Stimulated activated CD4-positive, alpha-beta T cell treated with anti-CD3 and anti-CD28 coated beads, Interleukin-12 subunit alpha, Interleukin-12 subunit beta, amount 100 ng/mL, for 24 hours (primary cell): Measurements from ENCODE around the gene PHLPP1.

ENCODE experiments used
- DNase-seq, 2 experiments: peaks; one replicate each; pipeline ENCODE4 v3.0.0-alpha.2; 2020; ENCODE audit warnings: low read depth in 2 of 2

PHLPP1 gene

GRCh38 chr18:62850619-62851306, 135.4 kb downstream of the PHLPP1 start:
- DNase-seq = no peak

DNA sequence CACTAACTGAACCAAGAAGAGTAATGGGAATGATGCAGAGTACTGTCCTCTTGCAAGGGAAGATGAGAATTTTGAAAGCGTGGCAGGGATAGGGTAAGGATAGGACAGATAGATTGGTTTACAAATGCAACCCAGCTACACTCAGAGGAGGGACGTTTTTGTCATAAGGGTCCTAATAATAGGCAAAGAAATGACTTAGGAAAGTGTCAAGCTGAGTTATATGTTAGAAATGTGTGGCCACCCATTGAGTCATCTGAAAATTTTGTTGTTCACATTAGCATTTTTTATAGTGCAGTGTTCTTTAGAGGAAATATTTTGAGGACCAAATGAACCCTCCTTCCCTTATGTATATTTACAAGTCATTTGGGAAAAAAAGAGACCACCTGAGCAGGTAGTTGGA, 137.5 kb downstream of the PHLPP1 start:
- DNase-seq = no peak

DNA sequence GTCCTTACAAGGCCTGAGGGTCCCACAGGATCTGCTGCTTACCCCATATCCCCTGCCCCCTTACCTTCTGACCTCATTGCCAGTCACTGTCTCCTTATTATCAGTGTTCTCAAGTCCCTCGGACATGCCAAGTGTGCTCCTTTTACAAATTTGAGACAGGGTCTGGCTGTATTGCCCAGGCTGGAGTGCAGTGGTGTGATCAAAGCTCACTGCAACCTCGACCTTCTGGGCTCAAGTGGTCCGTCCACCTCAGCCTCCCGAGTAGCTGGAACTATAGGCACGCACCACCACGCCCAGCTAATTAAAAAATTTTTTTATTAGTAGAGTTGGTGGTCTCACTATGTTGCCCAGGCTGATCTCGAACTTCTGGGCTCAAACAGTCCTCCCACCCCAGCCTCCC, 141.0 kb downstream of the PHLPP1 start:
- DNase-seq = no peak

- no peak for DNase-seq
These were observed 142.1 kb downstream of the PHLPP1 start for GRCh38 chr18:62857263-62857976.

GRCh38 chr18:62860062-62860461, 144.7 kb downstream of the PHLPP1 start:
- no peak for DNase-seq

- DNase-seq = no peak
These were observed 147.1 kb downstream of the PHLPP1 start for GRCh38 chr18:62862466-62862865.

GRCh38 chr18:62863579-62864001, 148.2 kb downstream of the PHLPP1 start:
- no peak for DNase-seq

DNA sequence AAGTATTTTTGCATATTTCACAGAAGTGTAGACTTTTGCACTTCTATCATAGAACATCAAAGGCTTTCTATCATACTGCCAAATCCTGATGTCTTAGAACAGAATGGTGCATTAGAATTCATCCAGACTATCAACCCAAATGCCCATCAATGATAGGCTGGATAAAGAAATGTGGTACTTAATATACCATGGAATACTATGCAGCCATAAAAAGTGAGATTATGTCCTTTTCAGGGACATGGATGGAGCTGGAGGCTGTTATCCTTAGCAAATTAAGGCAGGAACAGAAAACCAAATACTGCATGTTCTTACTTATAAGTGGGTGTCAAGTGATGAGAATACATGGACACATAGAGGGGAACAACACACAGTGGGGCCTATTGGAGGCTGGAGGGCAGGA, 150.2 kb downstream of the PHLPP1 start:
- no peak for DNase-seq

DNA sequence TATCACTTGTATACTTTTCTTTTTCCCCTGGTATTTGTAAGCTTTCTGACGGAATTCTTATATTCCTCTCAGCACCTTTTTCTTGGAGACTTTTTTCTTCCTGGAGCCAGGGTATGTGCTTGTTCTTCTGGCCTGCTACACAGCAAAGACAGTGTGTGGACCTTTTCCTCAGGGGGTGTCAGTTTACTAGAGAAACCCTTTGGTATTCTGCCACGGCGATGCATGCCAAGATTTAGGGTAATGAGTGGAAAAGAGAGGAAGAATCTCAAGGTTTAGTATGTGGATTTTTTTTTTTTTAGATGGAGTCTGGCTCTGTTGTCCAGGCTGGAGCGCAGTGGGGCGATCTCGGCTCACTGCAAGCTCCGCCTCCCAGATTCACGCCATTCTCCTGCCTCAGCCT, 152.2 kb downstream of the PHLPP1 start:
- no peak for DNase-seq

GRCh38 chr18:62868645-62869044, 153.3 kb downstream of the PHLPP1 start:
- no peak for DNase-seq

GRCh38 chr18:62870643-62871042, 155.3 kb downstream of the PHLPP1 start:
- no peak for DNase-seq

GRCh38 chr18:62875323-62875722, 160.0 kb downstream of the PHLPP1 start:
- no peak for DNase-seq

DNA sequence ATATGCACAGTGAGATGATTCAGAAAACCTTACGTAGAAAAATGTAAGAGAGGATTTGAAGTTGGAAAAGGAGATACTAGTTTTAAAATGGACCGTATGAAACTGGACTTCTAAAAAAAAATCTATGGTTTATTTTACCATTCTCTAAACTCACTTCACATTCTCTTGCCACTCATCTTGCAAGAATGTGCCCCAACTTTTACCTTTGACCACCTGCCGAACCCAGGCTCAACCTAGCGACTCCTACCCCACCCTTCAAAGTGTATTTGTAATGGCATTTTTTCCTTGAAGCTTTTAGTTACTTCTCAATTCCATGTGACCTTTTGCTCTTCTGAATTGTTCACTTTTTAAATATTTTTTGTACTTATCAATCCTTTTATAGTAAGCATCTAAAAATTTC, 160.8 kb downstream of the PHLPP1 start:
- DNase-seq = no peak

DNA sequence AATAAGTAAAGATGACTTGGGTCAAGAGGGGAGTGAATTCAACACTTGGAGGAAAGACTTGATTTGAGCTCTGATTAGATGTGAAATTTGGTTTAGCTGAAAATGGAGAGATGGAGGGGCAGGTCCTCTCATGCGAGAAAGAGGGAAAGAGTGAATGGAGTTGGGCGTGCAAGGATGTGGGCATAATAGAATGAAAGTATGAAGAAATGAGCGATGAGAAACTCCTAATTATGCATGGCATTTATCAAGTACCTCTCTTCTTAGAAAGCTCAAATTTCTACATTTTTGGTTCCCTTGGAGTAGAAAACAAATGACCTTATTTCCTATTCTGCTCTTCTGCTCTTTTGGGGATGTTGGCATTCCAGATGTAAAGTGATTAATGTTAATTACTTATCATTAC, 161.5 kb downstream of the PHLPP1 start:
- no peak for DNase-seq

GRCh38 chr18:62877411-62878221, 162.3 kb downstream of the PHLPP1 start:
- DNase-seq = no peak

GRCh38 chr18:62878305-62878704, 163.0 kb downstream of the PHLPP1 start:
- no peak for DNase-seq

DNA sequence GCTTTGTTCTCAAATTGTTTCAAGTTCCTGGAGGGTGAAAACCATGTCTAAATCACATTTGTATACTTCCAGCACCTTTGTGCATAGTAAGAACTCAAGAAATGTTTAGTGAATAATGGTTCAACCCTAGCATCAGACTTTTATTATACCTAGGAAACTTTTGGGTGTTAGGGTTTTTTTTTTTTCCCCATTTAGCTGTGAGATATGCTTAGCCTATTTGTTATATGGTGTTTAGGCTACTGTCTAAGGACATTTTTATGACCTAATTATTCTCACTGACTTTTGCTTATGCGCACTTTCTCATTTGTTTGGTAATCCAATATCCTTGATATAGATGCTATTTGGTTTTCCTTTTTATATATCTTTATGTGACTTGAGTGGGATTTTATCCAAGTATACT, 164.7 kb downstream of the PHLPP1 start:
- DNase-seq = no peak

- DNase-seq = no peak
These were observed 165.5 kb downstream of the PHLPP1 start for GRCh38 chr18:62880673-62881364.

- no peak for DNase-seq
These were observed 166.2 kb downstream of the PHLPP1 start for GRCh38 chr18:62881509-62882016.

GRCh38 chr18:62883937-62884735, 168.8 kb downstream of the PHLPP1 start:
- no peak for DNase-seq

- DNase-seq = no peak
These were observed 170.5 kb downstream of the PHLPP1 start for GRCh38 chr18:62885804-62886203.
